ENCODE results near the gene CRYBB3. TPM values are rescaled to one million over a fixed set of nuclear protein-coding genes. Genes with fewer than 3 reads are reported as not detected.
"Not testable (repeated sequence)": the region's sequence is repeated elsewhere in the genome, so short reads cannot be mapped to it uniquely, and the experiment has no call there.

Gene CRYBB3
- total and polyA plus RNA-seq, 4 donors = 0.53 TPM; not detected in 3

DNA sequence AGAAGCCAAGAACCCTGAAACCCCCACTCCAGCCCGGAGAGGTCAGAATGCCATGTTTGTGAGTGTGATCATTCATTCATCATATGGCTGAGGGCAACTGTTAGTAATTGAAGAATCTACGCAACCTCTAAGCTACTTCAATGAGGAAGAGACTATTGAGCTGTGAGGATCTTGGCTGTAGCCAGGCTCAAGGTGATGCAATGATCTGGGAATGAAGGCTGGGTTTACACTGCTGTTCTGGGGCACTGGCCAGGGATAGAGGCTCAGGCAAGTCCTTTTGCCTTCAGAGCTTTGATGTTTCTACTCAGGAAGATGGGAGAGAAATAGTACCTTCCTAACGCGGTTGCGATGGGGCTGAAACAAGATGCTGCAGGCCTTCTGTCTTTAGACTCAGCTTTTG lies 32.6 kb downstream of the CRYBB3 start:
- Histone ChIP-seq H3K9ac (ENCODE audit: insufficient read depth in 1 of 2, low read length in 2 of 2) (no peak overlapping the region), H3K36me3 (ENCODE audit: control insufficient read depth in 4 of 4, insufficient read depth in 4 of 4, low read length in 4 of 4) (no peaks in the 10 kb centered on the region), H3K4me3 (no peak overlapping the region), H3K27me3 (ENCODE audit: control insufficient read depth in 3 of 3, insufficient read depth in 3 of 3, low read length in 2 of 3) (no peaks in the 10 kb centered on the region), H3K9me3 (ENCODE audit: control insufficient read depth in 4 of 4, insufficient read depth in 3 of 4, low read length in 3 of 4) (peaks cover 0 to 2% (median 0%) of the 10 kb centered on the region in 4 donors), H3K27ac (ENCODE audit: low read depth in 1 of 2, low read length in 1 of 2) (no peak overlapping the region), H3K4me1 (ENCODE audit: control insufficient read depth in 5 of 5, insufficient read depth in 5 of 5, low read length in 5 of 5) (peaks cover 0 to 4% (median 0%) of the 10 kb centered on the region in 5 donors)
- DNase-seq = no peak
- ATAC-seq (ENCODE audit: insufficient read depth, low FRiP score) = no peak
- TF ChIP-seq, protein P1, sequence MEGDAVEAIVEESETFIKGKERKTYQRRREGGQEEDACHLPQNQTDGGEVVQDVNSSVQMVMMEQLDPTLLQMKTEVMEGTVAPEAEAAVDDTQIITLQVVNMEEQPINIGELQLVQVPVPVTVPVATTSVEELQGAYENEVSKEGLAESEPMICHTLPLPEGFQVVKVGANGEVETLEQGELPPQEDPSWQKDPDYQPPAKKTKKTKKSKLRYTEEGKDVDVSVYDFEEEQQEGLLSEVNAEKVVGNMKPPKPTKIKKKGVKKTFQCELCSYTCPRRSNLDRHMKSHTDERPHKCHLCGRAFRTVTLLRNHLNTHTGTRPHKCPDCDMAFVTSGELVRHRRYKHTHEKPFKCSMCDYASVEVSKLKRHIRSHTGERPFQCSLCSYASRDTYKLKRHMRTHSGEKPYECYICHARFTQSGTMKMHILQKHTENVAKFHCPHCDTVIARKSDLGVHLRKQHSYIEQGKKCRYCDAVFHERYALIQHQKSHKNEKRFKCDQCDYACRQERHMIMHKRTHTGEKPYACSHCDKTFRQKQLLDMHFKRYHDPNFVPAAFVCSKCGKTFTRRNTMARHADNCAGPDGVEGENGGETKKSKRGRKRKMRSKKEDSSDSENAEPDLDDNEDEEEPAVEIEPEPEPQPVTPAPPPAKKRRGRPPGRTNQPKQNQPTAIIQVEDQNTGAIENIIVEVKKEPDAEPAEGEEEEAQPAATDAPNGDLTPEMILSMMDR (IDR thresholded peaks at IDR 0.05; ENCODE audit: control extremely low read depth, extremely low read depth) = no peak
- WGBS, 2 donors = 81 to 83% methylated on average over 5 of the region's 5 CpGs

DNA sequence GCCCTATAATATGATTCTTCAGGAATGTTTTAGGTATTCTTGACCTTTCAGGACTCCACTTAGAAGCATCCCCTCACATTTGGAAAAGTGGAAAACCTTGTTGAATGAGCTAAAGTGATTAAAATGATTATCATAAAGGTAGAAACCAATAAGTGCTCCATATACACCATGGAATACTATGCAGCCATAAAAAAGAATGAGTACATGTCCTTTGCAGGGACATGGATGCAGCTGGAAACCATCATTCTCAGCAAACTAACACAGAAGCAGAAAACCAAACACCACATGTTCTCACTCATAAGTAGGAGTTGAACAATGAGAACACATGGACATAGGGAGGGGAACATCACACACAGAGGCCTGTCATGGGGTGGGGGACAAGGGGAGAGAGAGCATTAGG lies 34.0 kb downstream of the CRYBB3 start:
- not testable (repeated sequence) for H3K27ac ChIP-seq (ENCODE audit: low read depth in 1 of 2, low read length in 1 of 2); ATAC-seq (ENCODE audit: insufficient read depth, low FRiP score); H3K36me3 ChIP-seq (ENCODE audit: control insufficient read depth in 4 of 4, insufficient read depth in 4 of 4, low read length in 4 of 4); H3K4me3 ChIP-seq; H3K27me3 ChIP-seq (ENCODE audit: control insufficient read depth in 3 of 3, insufficient read depth in 3 of 3, low read length in 2 of 3); H3K9me3 ChIP-seq (ENCODE audit: control insufficient read depth in 4 of 4, insufficient read depth in 3 of 4, low read length in 3 of 4); DNase-seq; H3K9ac ChIP-seq (ENCODE audit: insufficient read depth in 1 of 2, low read length in 2 of 2); H3K4me1 ChIP-seq (ENCODE audit: control insufficient read depth in 5 of 5, insufficient read depth in 5 of 5, low read length in 5 of 5)

GRCh38 chr22:25235547-25236290 lies 36.1 kb downstream of the CRYBB3 start:
- Histone ChIP-seq H3K9ac (ENCODE audit: insufficient read depth in 1 of 2, low read length in 2 of 2) (no peak overlapping the region), H3K9me3 (ENCODE audit: control insufficient read depth in 4 of 4, insufficient read depth in 3 of 4, low read length in 3 of 4) (peaks cover 0 to 2% (median 0%) of the 10 kb centered on the region in 4 donors), H3K4me1 (ENCODE audit: control insufficient read depth in 5 of 5, insufficient read depth in 5 of 5, low read length in 5 of 5) (peaks cover 0 to 4% (median 0%) of the 10 kb centered on the region in 5 donors), H3K27ac (ENCODE audit: low read depth in 1 of 2, low read length in 1 of 2) (no peak overlapping the region), H3K27me3 (ENCODE audit: control insufficient read depth in 3 of 3, insufficient read depth in 3 of 3, low read length in 2 of 3) (no peaks in the 10 kb centered on the region), H3K36me3 (ENCODE audit: control insufficient read depth in 4 of 4, insufficient read depth in 4 of 4, low read length in 4 of 4) (no peaks in the 10 kb centered on the region), H3K4me3 (no peak overlapping the region)
- ATAC-seq (ENCODE audit: insufficient read depth, low FRiP score) (peak; percentile 83), DNase-seq (peak; percentile 75 to 85 (median 81))
- TF ChIP-seq, protein P1 (IDR thresholded peaks at IDR 0.05; ENCODE audit: control extremely low read depth, extremely low read depth) = peak; percentile 40
- 13 to 14% methylated on average over 30 of the region's 30 CpGs for WGBS, 2 donors

DNA sequence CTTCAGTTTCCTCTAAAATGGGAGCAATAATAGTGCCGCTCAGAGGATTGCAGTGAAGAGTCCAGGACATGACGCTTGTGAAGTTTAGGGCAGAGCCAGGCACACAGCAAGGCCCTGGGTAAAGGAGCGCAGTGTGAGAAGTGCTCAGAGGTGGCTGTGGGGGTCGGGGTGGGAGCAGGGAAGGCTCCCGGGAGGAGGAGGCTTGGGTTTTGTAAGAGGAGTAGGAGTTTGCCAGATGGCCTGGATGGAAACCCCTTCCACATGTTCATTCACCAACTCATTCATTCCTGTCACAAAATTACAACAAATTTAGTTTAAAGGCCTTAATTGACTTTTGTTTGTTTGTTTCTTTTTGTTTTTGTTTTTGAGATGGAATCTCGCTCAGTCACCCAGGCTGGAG lies 36.8 kb downstream of the CRYBB3 start:
- WGBS, 2 donors = 88 to 90% methylated on average over 6 of the region's 6 CpGs
- H3K4me3 ChIP-seq = no peak overlapping the region

More for the DNA sequence above, 36.8 kb downstream of the CRYBB3 start:
- TF ChIP-seq, protein P1 (IDR thresholded peaks at IDR 0.05; ENCODE audit: control extremely low read depth, extremely low read depth) = no peak
- DNase-seq (no peak), ATAC-seq (ENCODE audit: insufficient read depth, low FRiP score) (no peak)
- H3K36me3 ChIP-seq (ENCODE audit: control insufficient read depth in 4 of 4, insufficient read depth in 4 of 4, low read length in 4 of 4) = no peaks in the 10 kb centered on the region
- peaks cover 0 to 2% (median 0%) of the 10 kb centered on the region in 4 donors for H3K9me3 ChIP-seq (ENCODE audit: control insufficient read depth in 4 of 4, insufficient read depth in 3 of 4, low read length in 3 of 4)
- H3K27ac ChIP-seq (ENCODE audit: low read depth in 1 of 2, low read length in 1 of 2) = no peak overlapping the region
- peaks cover 0 to 4% (median 0%) of the 10 kb centered on the region in 5 donors for H3K4me1 ChIP-seq (ENCODE audit: control insufficient read depth in 5 of 5, insufficient read depth in 5 of 5, low read length in 5 of 5)
- H3K27me3 ChIP-seq (ENCODE audit: control insufficient read depth in 3 of 3, insufficient read depth in 3 of 3, low read length in 2 of 3) = no peaks in the 10 kb centered on the region
- no peak overlapping the region for H3K9ac ChIP-seq (ENCODE audit: insufficient read depth in 1 of 2, low read length in 2 of 2)
